Lung (tissue), 12 donors: Measurements from ENCODE around the gene NRG4. TPM values are rescaled to one million over a fixed set of nuclear protein-coding genes. Genes with fewer than 3 reads are reported as not detected.
"Not testable (repeated sequence)": the region's sequence is repeated elsewhere in the genome, so short reads cannot be mapped to it uniquely, and the experiment has no call there.

Experiments
- ATAC-seq: fragments of 200-7000 bp; cut with Tn5 transposase; one replicate; pipeline ENCODE4 v1.9.1; 2020; ENCODE audit warnings: moderate number of reproducible peaks; ENCODE audit not compliant: insufficient read depth, low FRiP score
- DNase-seq, 3 donors: peaks; one replicate each; pipeline ENCODE4 v3.0.0-alpha.2; 2013 to 2017
- H3K27ac ChIP-seq, 2 donors: one replicate each; pipeline ENCODE4 v1.5.1; 2013; ENCODE audit warnings: mild to moderate bottlenecking in 2 of 2, moderate library complexity in 2 of 2, control low read depth in 1 of 2, inconsistent platforms in 1 of 2, low read depth in 1 of 2, low read length in 1 of 2
- H3K27me3 ChIP-seq, 3 donors: one replicate each; pipeline ENCODE4 v1.5.1; 2013; ENCODE audit warnings: low read length in 2 of 3; ENCODE audit not compliant: control insufficient read depth in 3 of 3, insufficient read depth in 3 of 3
- H3K36me3 ChIP-seq, 4 donors: one replicate each; pipeline ENCODE4 v1.5.1; 2013; ENCODE audit warnings: low read length in 4 of 4, mild to moderate bottlenecking in 1 of 4, moderate library complexity in 1 of 4; ENCODE audit not compliant: control insufficient read depth in 4 of 4, insufficient read depth in 4 of 4
- H3K4me1 ChIP-seq, 5 donors: one replicate each; pipeline ENCODE4 v1.5.1; 2013; ENCODE audit warnings: low read length in 5 of 5, mild to moderate bottlenecking in 2 of 5, moderate library complexity in 1 of 5; ENCODE audit not compliant: control insufficient read depth in 5 of 5, insufficient read depth in 5 of 5
- H3K4me3 ChIP-seq: one replicate; pipeline ENCODE4 v1.5.1; 2013; ENCODE audit warnings: mild to moderate bottlenecking, control low read depth, moderate library complexity
- H3K9ac ChIP-seq, 2 donors: one replicate each; pipeline ENCODE4 v1.5.1; 2013; ENCODE audit warnings: low read length in 2 of 2, control low read depth in 1 of 2; ENCODE audit not compliant: insufficient read depth in 1 of 2
- H3K9me3 ChIP-seq, 4 donors: one replicate each; pipeline ENCODE4 v1.5.1; 2013; ENCODE audit warnings: low read length in 3 of 4, mild to moderate bottlenecking in 1 of 4, moderate library complexity in 1 of 4; ENCODE audit not compliant: control insufficient read depth in 4 of 4, insufficient read depth in 3 of 4
- WGBS, 2 donors: extraction: QIAGEN DNeasy Blood & Tissue Kit; methylation state at CpG; one replicate each; pipeline ENCODE4 v1.1.7; 2013; 5-methylcytosine and 5-hydroxymethylcytosine counted together
- polyA plus RNA-seq, 2 donors: library from polyadenylated mRNA; stranded (reverse); fragments of 200-250 nt; gene quantifications; one replicate each; pipeline ENCODE4 v1.2.1, GENCODE V29; 2013
- total RNA-seq, 2 donors: library from RNA; depleted of rRNA in 1 of 2; stranded (reverse); fragments of >200 nt in 1 of 2; gene quantifications; one replicate each; pipeline ENCODE4 v1.2.1, GENCODE V29; 2014 to 2021
- TF ChIP-seq, protein P1 (sequence below): IDR thresholded peaks from 2 replicates; pipeline ENCODE4 v1.5.1; 2012; ENCODE audit warnings: mild to moderate bottlenecking; ENCODE audit errors: control extremely low read depth, extremely low read depth
- donor health status: control.
- donor health status: control.
- donor health status: Bipolar disorder and iron deficiency.
- donor health status: healthy.
- donor health status: DM: yes; HTN: yes; CAD: no.

The NRG4 gene
- total and polyA plus RNA-seq, 4 donors = 0.65 to 4.8 (median 2.7) TPM

DNA sequence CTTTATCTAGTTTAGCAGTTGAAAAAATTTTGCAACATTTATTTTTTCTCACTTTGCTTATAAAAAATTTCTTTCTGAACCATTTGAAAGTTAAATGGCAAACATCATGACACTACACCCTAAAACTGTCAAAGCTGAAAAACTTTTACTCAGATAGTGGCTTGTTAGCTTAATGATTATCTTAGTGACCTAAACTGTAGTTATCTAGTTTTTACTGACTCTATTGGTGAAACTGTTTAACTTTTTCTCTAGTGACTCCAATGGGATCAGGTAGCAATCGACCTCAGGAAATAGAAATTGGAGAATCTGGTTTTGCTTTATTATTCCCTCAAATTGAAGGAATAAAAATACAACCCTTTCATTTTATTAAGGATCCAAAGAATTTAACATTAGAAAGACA is 95.2 kb downstream of the NRG4 start:
- Histone ChIP-seq H3K36me3 (peaks cover 4 to 12% (median 7%) of the 10 kb centered on the region in 4 donors), H3K4me3 (no peak overlapping the region), H3K27ac (no peak overlapping the region), H3K27me3 (no peaks in the 10 kb centered on the region), H3K9me3 (no peaks in the 10 kb centered on the region), H3K9ac (no peak overlapping the region), H3K4me1 (peaks cover 0 to 4% (median 0%) of the 10 kb centered on the region in 5 donors)
- TF ChIP-seq, protein P1, sequence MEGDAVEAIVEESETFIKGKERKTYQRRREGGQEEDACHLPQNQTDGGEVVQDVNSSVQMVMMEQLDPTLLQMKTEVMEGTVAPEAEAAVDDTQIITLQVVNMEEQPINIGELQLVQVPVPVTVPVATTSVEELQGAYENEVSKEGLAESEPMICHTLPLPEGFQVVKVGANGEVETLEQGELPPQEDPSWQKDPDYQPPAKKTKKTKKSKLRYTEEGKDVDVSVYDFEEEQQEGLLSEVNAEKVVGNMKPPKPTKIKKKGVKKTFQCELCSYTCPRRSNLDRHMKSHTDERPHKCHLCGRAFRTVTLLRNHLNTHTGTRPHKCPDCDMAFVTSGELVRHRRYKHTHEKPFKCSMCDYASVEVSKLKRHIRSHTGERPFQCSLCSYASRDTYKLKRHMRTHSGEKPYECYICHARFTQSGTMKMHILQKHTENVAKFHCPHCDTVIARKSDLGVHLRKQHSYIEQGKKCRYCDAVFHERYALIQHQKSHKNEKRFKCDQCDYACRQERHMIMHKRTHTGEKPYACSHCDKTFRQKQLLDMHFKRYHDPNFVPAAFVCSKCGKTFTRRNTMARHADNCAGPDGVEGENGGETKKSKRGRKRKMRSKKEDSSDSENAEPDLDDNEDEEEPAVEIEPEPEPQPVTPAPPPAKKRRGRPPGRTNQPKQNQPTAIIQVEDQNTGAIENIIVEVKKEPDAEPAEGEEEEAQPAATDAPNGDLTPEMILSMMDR = no peak
- no peak for DNase-seq
- 95 to 96% methylated on average over 1 of the region's 1 CpG for WGBS, 2 donors
- no peak for ATAC-seq

DNA sequence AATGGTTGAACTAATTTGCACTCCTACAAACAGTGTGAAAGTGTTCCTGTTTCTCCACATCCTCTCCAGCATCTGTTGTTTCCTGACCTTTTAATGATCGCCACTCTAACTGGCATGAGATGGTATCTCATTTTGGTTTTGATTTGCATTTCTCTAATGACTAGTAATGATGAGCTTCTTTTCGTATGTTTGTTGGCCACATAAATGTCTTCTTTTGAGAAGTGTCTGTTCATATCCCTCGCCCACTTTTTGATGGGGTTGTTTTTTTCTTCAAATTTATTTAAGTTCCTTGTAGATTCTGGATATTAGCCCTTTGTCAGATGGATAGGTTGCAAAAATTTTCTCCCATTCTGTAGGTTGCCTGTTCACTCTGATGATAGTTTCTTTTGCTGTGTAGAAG is 101.9 kb downstream of the NRG4 start:
- not testable (repeated sequence) for H3K4me1 ChIP-seq, H3K27ac ChIP-seq, ATAC-seq, H3K4me3 ChIP-seq, H3K27me3 ChIP-seq, H3K9ac ChIP-seq, H3K9me3 ChIP-seq, DNase-seq
- peaks cover 3 to 15% (median 9%) of the 10 kb centered on the region in 4 donors for H3K36me3 ChIP-seq
- 90% methylated on average over 3 of the region's 3 CpGs for WGBS, 2 donors

DNA sequence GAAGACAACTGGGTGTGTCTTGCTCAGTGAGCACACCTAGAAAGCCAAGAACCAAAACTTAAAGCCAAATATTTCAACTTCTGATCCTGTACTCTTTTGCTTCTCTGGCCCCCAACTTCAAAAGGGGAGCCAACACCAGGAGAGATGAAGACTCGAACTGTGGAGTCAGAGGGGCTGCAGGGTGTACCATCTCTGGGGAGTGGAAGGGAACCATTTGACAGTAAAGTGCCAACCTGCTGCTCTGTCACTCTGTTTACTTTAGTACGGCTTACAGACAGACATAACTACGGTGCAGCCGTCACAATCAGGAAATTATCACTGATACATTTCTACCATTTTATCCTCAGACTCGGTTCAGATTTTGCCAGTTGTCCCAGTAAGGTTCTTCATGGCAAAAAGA is 107.0 kb downstream of the NRG4 start:
- DNase-seq (no peak), ATAC-seq (no peak)
- Histone ChIP-seq H3K4me1 (peaks cover 0 to 3% (median 0%) of the 10 kb centered on the region in 5 donors), H3K27ac (no peak overlapping the region), H3K36me3 (peaks cover 0 to 15% (median 6%) of the 10 kb centered on the region in 4 donors), H3K4me3 (no peak overlapping the region), H3K27me3 (no peaks in the 10 kb centered on the region), H3K9ac (no peak overlapping the region), H3K9me3 (peaks cover 0 to 3% (median 0%) of the 10 kb centered on the region in 4 donors)
- TF ChIP-seq, protein P1 = no peak
- WGBS, 2 donors = 83 to 91% methylated on average over 5 of the region's 5 CpGs

DNA sequence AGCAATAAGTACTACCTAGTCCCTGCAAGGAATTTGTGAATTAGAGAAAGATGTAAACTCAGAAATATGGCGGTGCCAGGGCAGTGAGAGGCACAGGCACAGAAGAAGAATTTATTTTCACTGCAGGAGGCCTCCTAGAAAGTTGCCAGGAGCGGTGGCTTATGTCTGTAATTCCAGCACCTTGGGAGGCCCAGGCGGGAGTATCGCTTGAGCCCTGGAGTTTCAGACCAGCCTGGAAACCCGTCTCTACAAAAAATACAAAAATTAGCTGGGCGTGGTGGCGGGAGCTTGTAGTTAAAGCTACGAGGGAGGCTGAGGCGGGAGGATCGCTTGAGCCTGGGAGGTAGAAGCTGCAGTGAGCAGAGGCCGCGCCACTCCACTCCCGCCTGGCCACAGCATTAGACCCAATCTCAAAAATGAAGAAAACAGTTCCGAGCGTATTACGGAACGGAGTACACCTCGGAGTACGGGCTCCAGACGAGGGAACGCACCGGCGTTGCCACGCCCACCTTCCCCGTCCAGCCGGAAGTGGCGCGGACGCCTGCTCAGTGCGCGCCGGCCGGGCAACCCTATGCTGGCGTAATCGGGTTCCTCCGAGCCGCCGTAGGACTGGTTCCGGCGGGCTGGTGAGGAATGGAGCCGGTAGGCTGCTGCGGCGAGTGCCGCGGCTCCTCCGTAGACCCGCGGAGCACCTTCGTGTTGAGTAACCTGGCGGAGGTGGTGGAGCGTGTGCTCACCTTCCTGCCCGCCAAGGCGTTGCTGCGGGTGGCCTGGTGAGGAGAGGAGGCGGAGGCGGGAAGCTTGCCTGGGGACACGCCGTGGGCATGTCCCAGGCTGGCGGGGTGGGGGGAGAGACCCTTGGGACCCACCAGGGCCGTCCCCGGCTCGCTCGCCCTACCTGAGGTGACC is 108.6 kb downstream of the NRG4 start, which contains the start of gene FBXO22:
TSS of gene FBXO22 (plus strand) at position 548 of the 909 bp plus-strand sequence. CDS start at position 634, 86 bp downstream.
- Histone ChIP-seq H3K27me3 (no peaks in the 10 kb centered on the region), H3K9ac (peak within 1 kb of the TSS; percentile 51 to 83), H3K4me1 (peaks cover 0 to 3% (median 0%) of the 10 kb centered on the region in 5 donors), H3K4me3 (peak within 1 kb of the TSS; percentile 86), H3K27ac (peak within 1 kb of the TSS; percentile 63 to 82), H3K9me3 (peaks cover 0 to 3% (median 0%) of the 10 kb centered on the region in 4 donors), H3K36me3 (peaks cover 2 to 16% (median 4%) of the 10 kb centered on the region in 4 donors)
- TF ChIP-seq, protein P1 = no peak
- peak; percentile 92 to 95 (median 93) for DNase-seq
- WGBS, 2 donors = 2 to 3% methylated on average over 59 to 63 of the region's 63 CpGs
- ATAC-seq = peak; percentile 97
